ENCODE results near the gene RACGAP1. TPM values are rescaled to one million over a fixed set of nuclear protein-coding genes. Genes with fewer than 3 reads are reported as not detected.

RACGAP1 gene
- total and polyA plus RNA-seq, 2 donors from 2014 or later, result 5.0 to 7.7 TPM

DNA sequence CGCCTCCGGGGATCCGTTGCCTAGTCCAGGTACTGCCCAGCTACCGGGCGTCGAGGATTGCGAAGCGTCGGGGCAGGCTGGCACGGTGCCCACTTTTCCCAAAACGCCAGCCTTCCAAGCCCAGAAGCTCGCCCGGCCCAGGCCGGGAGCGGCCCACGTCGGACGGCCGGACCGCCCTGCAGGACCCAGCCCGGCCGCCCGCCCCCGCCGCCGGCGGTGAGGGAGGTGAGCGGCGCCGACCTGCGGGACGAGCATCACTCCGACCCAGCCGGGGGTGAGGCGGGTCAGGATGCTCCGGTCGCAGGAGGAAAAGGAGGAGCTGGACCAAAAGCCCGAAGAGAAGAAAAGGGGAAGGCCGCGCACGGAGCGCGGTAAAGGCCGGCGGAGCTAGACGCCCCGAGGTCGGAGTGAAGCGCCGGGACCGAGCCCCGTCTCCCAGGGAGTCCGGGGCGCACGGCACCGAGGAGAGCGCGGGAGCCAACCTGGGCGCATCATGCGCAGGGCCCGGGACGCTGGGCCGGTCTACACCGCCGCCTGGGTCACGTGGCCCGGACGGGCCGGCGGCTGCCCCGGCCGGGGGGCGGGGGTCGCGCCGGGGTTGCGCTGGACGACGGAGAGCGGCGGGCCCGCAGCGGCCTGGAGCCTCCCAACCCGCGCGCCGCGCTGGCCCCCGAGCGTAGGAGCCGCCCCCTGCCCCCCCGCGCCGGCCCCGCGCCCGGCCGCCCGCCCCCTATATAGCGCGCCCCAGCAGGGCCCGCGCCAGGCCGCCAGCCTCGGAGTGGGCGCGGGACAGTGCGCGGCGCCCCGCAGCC, 64.0 kb downstream of the RACGAP1 start, which contains the start of gene AQP5:
Gene AQP5, plus strand, starts transcription at position 762 of the 812 bp plus-strand sequence. CDS start 146 bp downstream, outside the sequence.
- Histone ChIP-seq H3K36me3 (ENCODE audit: control insufficient read depth in 2 of 3, insufficient read depth in 3 of 3, low read length in 3 of 3) (no peaks in the 10 kb centered on the region), H3K27me3 (ENCODE audit: control insufficient read depth, insufficient read depth, low read length) (peaks cover 11% of the 10 kb centered on the region), H3K4me1 (ENCODE audit: control insufficient read depth in 2 of 3, insufficient read depth in 2 of 3, low read depth in 1 of 3, low read length in 3 of 3) (peaks cover 0 to 4% (median 2%) of the 10 kb centered on the region in 3 donors), H3K4me3 (ENCODE audit: low read length in 3 of 3) (no peak within 1 kb of the TSS), H3K9ac (ENCODE audit: low read length in 3 of 3) (no peak within 1 kb of the TSS), H3K27ac (ENCODE audit: low read depth in 2 of 2, low read length in 2 of 2) (no peak within 1 kb of the TSS), H3K9me3 (ENCODE audit: control insufficient read depth in 2 of 3, insufficient read depth in 1 of 3, low read length in 3 of 3) (no peaks in the 10 kb centered on the region)
- DNase-seq (peak in 2 of 5 donors; percentile 51 to 80), FAIRE-seq (no peak)
- intact Hi-C loops (cut with DNase I), result no loop called here
- TF ChIP-seq, protein P1, sequence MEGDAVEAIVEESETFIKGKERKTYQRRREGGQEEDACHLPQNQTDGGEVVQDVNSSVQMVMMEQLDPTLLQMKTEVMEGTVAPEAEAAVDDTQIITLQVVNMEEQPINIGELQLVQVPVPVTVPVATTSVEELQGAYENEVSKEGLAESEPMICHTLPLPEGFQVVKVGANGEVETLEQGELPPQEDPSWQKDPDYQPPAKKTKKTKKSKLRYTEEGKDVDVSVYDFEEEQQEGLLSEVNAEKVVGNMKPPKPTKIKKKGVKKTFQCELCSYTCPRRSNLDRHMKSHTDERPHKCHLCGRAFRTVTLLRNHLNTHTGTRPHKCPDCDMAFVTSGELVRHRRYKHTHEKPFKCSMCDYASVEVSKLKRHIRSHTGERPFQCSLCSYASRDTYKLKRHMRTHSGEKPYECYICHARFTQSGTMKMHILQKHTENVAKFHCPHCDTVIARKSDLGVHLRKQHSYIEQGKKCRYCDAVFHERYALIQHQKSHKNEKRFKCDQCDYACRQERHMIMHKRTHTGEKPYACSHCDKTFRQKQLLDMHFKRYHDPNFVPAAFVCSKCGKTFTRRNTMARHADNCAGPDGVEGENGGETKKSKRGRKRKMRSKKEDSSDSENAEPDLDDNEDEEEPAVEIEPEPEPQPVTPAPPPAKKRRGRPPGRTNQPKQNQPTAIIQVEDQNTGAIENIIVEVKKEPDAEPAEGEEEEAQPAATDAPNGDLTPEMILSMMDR (IDR thresholded peaks at IDR 0.05; ENCODE audit: borderline replicate concordance, extremely low read depth, insufficient read depth), result no peak

DNA sequence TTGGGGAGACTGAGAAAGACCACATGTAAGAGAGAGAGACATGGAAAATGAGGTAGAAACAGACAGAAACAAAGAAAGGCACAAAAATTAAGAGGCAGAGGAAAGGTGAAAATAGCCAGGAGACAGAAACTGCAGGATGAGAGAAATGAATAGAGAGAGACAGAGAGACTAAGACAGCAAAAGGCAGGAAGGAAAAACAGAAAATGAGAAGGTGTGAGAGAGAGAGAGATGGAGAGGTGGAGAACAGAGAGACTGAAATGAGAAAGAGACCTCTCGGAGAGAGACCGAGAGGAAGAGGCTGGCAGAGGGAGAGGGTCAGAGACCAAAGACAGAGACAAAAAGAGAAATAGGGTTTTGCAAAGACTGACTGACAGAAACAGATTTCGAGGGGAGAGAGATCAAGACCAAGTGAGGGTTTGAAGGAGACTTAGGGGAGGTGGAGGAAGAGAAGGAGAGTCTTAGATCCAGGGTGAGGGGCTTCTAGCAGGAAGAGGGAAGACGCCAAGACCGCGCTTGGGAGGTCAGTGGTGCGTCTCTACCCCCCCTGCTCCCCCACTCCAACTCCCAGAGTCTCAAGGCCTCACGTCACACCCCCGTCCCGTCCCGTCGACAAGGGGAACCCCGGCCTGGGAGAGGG, 64.7 kb downstream of the RACGAP1 start:
- TF ChIP-seq, protein P1 (IDR thresholded peaks at IDR 0.05; ENCODE audit: borderline replicate concordance, extremely low read depth, insufficient read depth), result no peak
- H3K9me3 ChIP-seq (ENCODE audit: control insufficient read depth in 2 of 3, insufficient read depth in 1 of 3, low read length in 3 of 3), result no peaks in the 10 kb centered on the region
- FAIRE-seq, result no peak
- H3K36me3 ChIP-seq (ENCODE audit: control insufficient read depth in 2 of 3, insufficient read depth in 3 of 3, low read length in 3 of 3), result no peaks in the 10 kb centered on the region
- no peak overlapping the region for H3K27ac ChIP-seq (ENCODE audit: low read depth in 2 of 2, low read length in 2 of 2)
- H3K4me3 ChIP-seq (ENCODE audit: low read length in 3 of 3), result no peak overlapping the region
- no peak overlapping the region for H3K9ac ChIP-seq (ENCODE audit: low read length in 3 of 3)
- intact Hi-C loops (cut with DNase I), result no loop called here
- peaks cover 11% of the 10 kb centered on the region for H3K27me3 ChIP-seq (ENCODE audit: control insufficient read depth, insufficient read depth, low read length)
- H3K4me1 ChIP-seq (ENCODE audit: control insufficient read depth in 2 of 3, insufficient read depth in 2 of 3, low read depth in 1 of 3, low read length in 3 of 3), result peaks cover 0 to 4% (median 2%) of the 10 kb centered on the region in 3 donors
- DNase-seq, result no peak

DNA sequence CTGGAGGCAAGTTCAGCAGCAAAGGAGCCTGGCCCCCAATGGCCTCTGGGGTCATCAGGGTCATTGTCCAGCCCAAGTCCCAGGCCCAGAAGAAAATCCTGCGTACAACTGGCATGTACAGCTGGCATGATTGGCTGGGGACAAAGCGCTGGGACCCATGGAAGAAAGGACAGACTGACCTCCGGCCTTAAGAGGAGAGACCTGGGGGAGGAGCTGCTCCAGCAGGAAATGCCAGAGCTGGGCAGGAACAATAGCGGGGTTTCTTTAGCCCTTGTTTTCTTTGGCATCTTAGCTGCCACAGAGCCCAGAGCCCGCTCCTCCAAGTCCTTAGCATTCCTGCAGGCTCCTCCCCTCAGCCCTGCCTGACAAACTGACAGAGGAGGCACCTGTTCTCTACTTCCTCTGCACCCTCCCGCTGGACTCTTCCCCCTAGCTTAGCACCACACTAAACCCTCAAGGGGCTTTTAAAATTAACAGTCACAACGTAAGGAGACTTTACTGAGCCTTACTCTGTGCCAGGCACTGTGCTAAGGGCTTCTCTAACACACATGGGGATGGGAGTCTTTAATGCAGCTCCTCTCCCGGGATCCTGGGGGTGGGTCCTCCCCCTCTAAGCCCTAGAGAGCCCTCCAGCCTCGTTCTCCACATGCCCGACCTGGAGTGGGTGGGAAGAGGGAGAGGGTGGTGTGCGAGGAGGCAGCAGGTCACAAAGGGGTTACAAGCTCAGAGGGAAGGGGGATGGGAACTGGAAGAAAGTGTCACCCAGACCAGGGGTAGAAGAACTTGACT, 65.4 kb downstream of the RACGAP1 start:
- FAIRE-seq, result no peak
- peak overlapping the region in 1 of 2 donors; percentile 23 for H3K27ac ChIP-seq (ENCODE audit: low read depth in 2 of 2, low read length in 2 of 2)

More for the DNA sequence above, 65.4 kb downstream of the RACGAP1 start:
- Histone ChIP-seq H3K9me3 (ENCODE audit: control insufficient read depth in 2 of 3, insufficient read depth in 1 of 3, low read length in 3 of 3) (no peaks in the 10 kb centered on the region), H3K36me3 (ENCODE audit: control insufficient read depth in 2 of 3, insufficient read depth in 3 of 3, low read length in 3 of 3) (no peaks in the 10 kb centered on the region), H3K9ac (ENCODE audit: low read length in 3 of 3) (no peak overlapping the region), H3K4me3 (ENCODE audit: low read length in 3 of 3) (no peak overlapping the region), H3K4me1 (ENCODE audit: control insufficient read depth in 2 of 3, insufficient read depth in 2 of 3, low read depth in 1 of 3, low read length in 3 of 3) (peaks cover 0 to 4% (median 2%) of the 10 kb centered on the region in 3 donors), H3K27me3 (ENCODE audit: control insufficient read depth, insufficient read depth, low read length) (peaks cover 12% of the 10 kb centered on the region)
- intact Hi-C loops (cut with DNase I), result no loop called here
- peak in 4 of 5 donors; percentile 58 to 87 (median 76) for DNase-seq
- TF ChIP-seq, protein P1 (IDR thresholded peaks at IDR 0.05; ENCODE audit: borderline replicate concordance, extremely low read depth, insufficient read depth), result no peak

All from kidney (tissue), 14 donors.